ENCODE measurements around the gene GSE1.

The GSE1 gene

DNA sequence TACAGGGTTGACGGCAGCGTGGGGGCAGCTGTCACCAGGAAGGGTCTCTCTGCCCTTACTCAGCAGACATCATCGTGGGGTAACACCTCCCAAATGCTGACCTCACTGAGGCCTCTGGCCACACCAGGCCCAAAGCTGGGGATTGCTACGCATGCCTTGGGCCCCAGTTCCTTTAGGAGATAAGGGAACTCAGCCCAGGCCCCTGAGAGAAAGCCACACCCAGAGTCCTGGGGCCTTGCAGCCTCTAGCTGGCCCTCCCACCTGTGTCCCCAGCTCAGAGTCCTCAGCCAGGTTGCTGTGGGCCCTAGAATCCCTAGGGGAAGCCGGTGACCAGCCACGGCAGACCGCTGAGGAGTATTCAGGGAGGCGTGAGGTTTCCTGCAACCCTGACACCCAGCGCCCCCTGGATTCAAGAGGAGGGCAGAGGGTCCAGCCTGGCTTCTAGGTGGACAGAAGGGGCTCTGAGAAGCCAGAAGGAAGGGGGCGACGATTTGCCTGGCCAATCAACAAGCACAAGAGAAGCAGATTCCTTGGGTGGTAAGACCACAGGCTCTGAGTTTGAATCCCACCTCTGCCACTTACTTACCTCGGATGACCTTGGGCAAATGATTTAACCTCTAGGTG is 85.9 kb downstream of the GSE1 start:
- no peaks in the 10 kb centered on the region for H3K9me3 ChIP-seq (ENCODE audit: control insufficient read depth, low read length)
- no peak overlapping the region for H3K27ac ChIP-seq (ENCODE audit: insufficient read depth, low read length, poor library complexity, severe bottlenecking)
- no peaks in the 10 kb centered on the region for H3K27me3 ChIP-seq (replicated peaks; ENCODE audit: control insufficient read depth, insufficient read depth, low read length, poor library complexity, severe bottlenecking)
- DNase-seq = no peak
- H3K4me1 ChIP-seq (ENCODE audit: control insufficient read depth, insufficient read depth, low read length, poor library complexity, severe bottlenecking) = no peaks in the 10 kb centered on the region
- no peaks in the 10 kb centered on the region for H3K36me3 ChIP-seq (ENCODE audit: control insufficient read depth, insufficient read depth, low read length)
- H3K4me3 ChIP-seq (ENCODE audit: insufficient read depth, low read depth, low read length, poor library complexity, severe bottlenecking) = no peak overlapping the region

DNA sequence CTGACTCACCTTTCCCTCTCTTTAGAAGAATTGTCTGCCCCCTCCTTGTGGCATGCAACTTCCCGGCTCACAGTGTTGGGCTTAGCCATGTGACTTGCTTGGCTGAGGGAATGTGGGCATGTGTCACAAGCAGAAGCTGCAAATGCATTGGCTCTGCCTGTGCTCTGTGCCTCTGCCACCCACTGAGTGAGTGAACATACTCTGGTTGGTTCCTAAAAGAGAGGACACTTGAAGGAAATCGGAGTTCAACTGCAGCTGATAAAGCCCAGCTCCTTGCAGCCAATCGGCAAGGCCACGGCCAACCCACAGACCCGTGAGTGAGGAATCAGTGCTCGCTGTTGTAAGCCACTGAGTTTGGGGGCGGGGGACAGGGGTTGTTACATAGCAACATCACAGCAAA is 86.5 kb downstream of the GSE1 start:
- Histone ChIP-seq H3K27ac (ENCODE audit: insufficient read depth, low read length, poor library complexity, severe bottlenecking) (no peak overlapping the region), H3K36me3 (ENCODE audit: control insufficient read depth, insufficient read depth, low read length) (no peaks in the 10 kb centered on the region), H3K4me3 (ENCODE audit: insufficient read depth, low read depth, low read length, poor library complexity, severe bottlenecking) (no peak overlapping the region), H3K9me3 (ENCODE audit: control insufficient read depth, low read length) (no peaks in the 10 kb centered on the region), H3K27me3 (replicated peaks; ENCODE audit: control insufficient read depth, insufficient read depth, low read length, poor library complexity, severe bottlenecking) (no peaks in the 10 kb centered on the region), H3K4me1 (ENCODE audit: control insufficient read depth, insufficient read depth, low read length, poor library complexity, severe bottlenecking) (no peaks in the 10 kb centered on the region)
- no peak for DNase-seq

DNA sequence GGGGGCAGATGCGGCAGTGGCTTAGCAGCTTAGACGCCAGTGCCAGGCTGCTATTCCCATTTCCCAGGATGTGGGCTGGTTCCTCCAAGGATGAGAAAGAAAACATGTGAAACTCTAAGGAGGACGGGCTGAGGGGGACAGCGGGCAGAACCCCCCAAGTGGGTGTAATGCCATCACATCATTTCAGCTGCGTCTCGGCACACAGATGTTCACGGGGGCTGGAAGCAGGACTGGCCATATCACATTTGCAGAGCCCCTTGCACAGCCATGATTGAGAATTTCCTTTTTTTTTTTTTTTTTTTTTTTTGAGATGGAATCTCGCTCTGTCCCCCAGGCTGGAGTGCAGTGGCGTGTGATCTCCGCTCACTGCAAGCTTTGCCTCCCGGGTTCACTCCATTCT is 90.9 kb downstream of the GSE1 start:
- H3K36me3 ChIP-seq (ENCODE audit: control insufficient read depth, insufficient read depth, low read length) = no peaks in the 10 kb centered on the region
- H3K4me1 ChIP-seq (ENCODE audit: control insufficient read depth, insufficient read depth, low read length, poor library complexity, severe bottlenecking) = no peaks in the 10 kb centered on the region
- no peak overlapping the region for H3K4me3 ChIP-seq (ENCODE audit: insufficient read depth, low read depth, low read length, poor library complexity, severe bottlenecking)

DNA sequence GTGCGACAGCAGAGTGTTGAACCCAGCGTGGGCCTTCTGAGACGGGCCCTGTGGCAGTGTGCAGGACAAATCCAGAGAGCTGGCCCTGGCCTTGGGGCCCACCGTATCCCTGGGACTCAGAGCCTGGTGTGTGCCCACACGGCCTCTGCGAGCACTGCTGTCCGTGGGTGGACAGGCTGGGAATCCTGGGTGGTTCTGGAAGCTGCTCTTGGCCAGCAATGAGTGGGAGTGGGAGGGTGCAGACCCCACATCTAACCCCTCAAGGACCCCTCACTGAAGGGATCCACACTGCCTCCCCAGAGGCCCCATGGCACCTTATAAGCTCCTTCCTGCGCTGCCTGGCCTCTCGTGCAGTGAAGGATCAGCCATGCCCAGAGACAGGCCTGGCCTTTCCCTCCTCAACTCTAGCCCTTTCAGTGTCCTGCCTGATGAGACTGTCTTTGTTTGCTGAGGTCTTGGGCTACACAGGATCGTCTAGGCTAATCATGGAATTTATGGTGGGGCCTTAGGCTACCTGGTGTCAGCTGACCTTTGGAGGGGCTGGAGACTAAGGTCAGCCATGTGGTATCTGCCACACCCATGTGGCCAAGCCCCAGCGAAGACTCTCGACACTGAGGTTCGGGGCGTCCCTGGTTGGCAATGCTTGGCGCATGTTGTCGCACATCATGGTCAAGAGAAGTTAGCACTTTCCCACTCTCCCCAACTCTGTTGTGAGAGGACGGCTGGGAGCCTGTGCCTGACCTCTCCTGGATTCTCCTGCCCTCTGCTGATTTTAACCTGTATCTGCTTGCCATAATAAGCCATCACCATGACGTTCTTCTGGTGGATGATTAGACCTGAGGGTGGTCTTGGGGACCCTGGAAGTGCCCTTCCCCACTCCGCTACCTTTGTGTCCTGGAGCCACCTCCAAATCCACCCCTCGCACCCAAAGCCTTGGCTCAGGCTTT is 92.1 kb downstream of the GSE1 start:
- Histone ChIP-seq H3K4me3 (ENCODE audit: insufficient read depth, low read depth, low read length, poor library complexity, severe bottlenecking) (no peak overlapping the region), H3K27me3 (replicated peaks; ENCODE audit: control insufficient read depth, insufficient read depth, low read length, poor library complexity, severe bottlenecking) (no peaks in the 10 kb centered on the region), H3K4me1 (ENCODE audit: control insufficient read depth, insufficient read depth, low read length, poor library complexity, severe bottlenecking) (no peaks in the 10 kb centered on the region), H3K27ac (ENCODE audit: insufficient read depth, low read length, poor library complexity, severe bottlenecking) (no peak overlapping the region), H3K9me3 (ENCODE audit: control insufficient read depth, low read length) (no peaks in the 10 kb centered on the region), H3K36me3 (ENCODE audit: control insufficient read depth, insufficient read depth, low read length) (no peaks in the 10 kb centered on the region)
- DNase-seq = no peak

More for the DNA sequence above, 90.9 kb downstream of the GSE1 start:
- DNase-seq = no peak
- Histone ChIP-seq H3K9me3 (ENCODE audit: control insufficient read depth, low read length) (no peaks in the 10 kb centered on the region), H3K27me3 (replicated peaks; ENCODE audit: control insufficient read depth, insufficient read depth, low read length, poor library complexity, severe bottlenecking) (no peaks in the 10 kb centered on the region), H3K27ac (ENCODE audit: insufficient read depth, low read length, poor library complexity, severe bottlenecking) (no peak overlapping the region)

DNA sequence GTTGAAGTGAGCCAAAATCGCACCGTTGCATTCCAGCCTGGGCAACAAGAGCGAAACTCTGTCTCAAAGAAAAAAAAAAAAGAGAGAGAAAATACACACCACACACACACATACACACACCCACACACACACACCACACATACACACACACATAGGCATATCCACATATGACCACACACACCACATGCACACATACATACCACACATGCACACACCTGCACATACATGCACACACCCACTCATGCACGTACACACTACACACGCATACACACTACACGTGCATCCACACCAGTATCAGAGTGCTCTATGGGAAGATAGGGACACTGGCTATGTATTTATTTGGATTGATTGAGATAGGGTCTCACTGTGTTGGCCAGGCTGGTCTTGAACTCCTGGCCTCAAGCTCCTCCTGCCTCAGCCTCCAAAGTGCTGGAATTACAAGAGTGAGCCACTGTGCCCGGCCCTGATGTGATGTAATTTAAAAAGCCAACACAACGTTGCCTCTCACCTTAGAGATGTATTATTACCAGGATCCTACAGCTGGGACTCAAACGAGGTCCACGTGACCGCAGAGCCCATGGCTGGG is 93.4 kb downstream of the GSE1 start:
- Histone ChIP-seq H3K4me1 (ENCODE audit: control insufficient read depth, insufficient read depth, low read length, poor library complexity, severe bottlenecking) (no peaks in the 10 kb centered on the region), H3K9me3 (ENCODE audit: control insufficient read depth, low read length) (no peaks in the 10 kb centered on the region), H3K36me3 (ENCODE audit: control insufficient read depth, insufficient read depth, low read length) (no peaks in the 10 kb centered on the region), H3K4me3 (ENCODE audit: insufficient read depth, low read depth, low read length, poor library complexity, severe bottlenecking) (no peak overlapping the region), H3K27ac (ENCODE audit: insufficient read depth, low read length, poor library complexity, severe bottlenecking) (no peak overlapping the region), H3K27me3 (replicated peaks; ENCODE audit: control insufficient read depth, insufficient read depth, low read length, poor library complexity, severe bottlenecking) (no peaks in the 10 kb centered on the region)
- no peak for DNase-seq

DNA sequence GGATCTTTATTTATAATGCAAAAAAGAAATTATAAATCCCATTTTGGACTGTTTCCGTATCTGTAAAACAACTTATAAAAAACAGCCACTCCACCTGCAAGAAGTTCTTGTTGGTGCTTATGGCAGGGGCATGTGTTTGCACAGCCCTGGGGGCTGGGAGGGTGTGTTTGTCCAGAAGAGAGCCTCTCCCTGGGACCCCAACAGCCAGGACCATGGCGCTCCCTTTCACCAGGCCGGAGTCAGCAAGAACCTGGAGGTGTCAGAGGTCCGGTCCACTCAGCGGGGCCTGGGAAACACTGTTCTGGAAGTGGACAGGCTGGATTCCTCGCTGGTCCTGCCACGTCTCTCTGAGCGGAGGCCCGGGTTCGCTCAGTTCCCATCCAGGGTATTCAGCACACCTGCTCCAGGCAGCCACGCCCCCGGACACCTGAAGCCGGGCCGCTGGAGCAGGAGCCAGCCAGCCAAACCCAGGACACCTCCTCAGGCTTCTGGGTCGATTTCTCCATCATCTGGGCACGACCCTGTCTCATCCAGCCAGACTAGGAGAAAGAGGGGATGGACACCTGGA is 94.5 kb downstream of the GSE1 start:
- H3K4me1 ChIP-seq (ENCODE audit: control insufficient read depth, insufficient read depth, low read length, poor library complexity, severe bottlenecking) = no peaks in the 10 kb centered on the region
- no peak overlapping the region for H3K4me3 ChIP-seq (ENCODE audit: insufficient read depth, low read depth, low read length, poor library complexity, severe bottlenecking)
- no peaks in the 10 kb centered on the region for H3K36me3 ChIP-seq (ENCODE audit: control insufficient read depth, insufficient read depth, low read length)
- no peak overlapping the region for H3K27ac ChIP-seq (ENCODE audit: insufficient read depth, low read length, poor library complexity, severe bottlenecking)
- H3K27me3 ChIP-seq (replicated peaks; ENCODE audit: control insufficient read depth, insufficient read depth, low read length, poor library complexity, severe bottlenecking) = no peaks in the 10 kb centered on the region
- H3K9me3 ChIP-seq (ENCODE audit: control insufficient read depth, low read length) = no peaks in the 10 kb centered on the region
- DNase-seq = no peak

DNA sequence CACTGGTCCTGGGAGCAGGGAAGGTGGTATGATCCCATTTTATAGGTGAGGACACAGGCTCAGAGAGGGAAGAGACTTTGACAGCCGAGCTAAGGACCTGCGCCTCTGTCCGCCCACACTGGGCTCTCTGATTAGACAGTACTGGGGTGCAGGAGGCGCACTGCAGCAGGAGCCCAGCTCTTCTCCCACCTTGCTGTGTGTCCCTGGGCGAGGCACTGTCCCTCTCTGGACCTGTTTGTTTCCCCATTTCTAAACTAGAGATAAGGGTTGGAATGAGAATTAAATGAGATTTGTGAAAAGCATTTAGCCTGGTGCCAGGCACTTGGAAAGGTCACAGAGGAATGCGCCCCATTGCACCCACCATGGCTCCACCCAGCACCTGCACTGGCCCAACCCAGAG is 95.2 kb downstream of the GSE1 start:
- no peak overlapping the region for H3K27ac ChIP-seq (ENCODE audit: insufficient read depth, low read length, poor library complexity, severe bottlenecking)
- no peaks in the 10 kb centered on the region for H3K36me3 ChIP-seq (ENCODE audit: control insufficient read depth, insufficient read depth, low read length)
- no peak overlapping the region for H3K4me3 ChIP-seq (ENCODE audit: insufficient read depth, low read depth, low read length, poor library complexity, severe bottlenecking)

DNA sequence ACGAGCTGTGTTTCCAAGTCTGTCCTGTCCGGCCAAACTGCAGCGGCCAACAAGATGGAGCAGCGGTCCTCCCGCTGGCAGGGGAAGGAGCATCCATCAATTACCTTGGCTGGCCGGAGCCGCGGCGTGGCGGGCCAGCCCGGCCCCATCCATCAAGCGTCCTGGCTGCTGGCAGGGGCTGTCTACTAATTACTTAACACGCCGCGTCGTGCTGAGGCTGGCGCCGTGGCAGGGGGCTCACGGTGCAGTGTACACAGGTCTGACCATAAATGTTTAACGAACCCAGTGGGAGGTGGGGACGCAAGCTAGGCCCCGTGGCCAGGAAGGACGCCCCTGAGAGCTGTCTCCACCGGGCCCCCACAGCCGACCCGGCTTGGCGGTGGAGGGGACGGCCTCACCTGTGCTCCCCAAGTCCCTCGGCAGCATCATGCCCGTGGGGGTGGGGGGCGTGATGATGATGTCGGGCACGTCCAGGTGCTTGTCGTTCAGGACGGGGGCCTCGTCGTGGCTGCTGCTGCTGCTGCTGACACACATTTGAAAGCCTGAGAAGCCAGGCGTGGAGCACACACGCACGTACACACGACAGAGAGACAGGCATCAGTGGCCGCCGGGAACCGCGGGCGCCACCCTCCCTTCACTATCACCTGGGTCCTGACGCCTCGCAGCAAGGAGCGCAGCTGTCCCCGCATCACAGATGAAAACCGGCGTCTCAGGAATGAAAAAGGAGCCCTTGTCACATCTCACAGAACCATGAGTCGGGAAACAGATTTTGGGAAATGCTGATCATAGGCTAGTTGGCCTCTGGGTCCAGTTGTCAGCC is 96.9 kb downstream of the GSE1 start:
- DNase-seq = no peak
- no peak overlapping the region for H3K27ac ChIP-seq (ENCODE audit: insufficient read depth, low read length, poor library complexity, severe bottlenecking)
- no peaks in the 10 kb centered on the region for H3K9me3 ChIP-seq (ENCODE audit: control insufficient read depth, low read length)
- H3K27me3 ChIP-seq (replicated peaks; ENCODE audit: control insufficient read depth, insufficient read depth, low read length, poor library complexity, severe bottlenecking) = no peaks in the 10 kb centered on the region
- no peaks in the 10 kb centered on the region for H3K36me3 ChIP-seq (ENCODE audit: control insufficient read depth, insufficient read depth, low read length)
- H3K4me3 ChIP-seq (ENCODE audit: insufficient read depth, low read depth, low read length, poor library complexity, severe bottlenecking) = no peak overlapping the region
- no peaks in the 10 kb centered on the region for H3K4me1 ChIP-seq (ENCODE audit: control insufficient read depth, insufficient read depth, low read length, poor library complexity, severe bottlenecking)

More for the DNA sequence above, 95.2 kb downstream of the GSE1 start:
- no peaks in the 10 kb centered on the region for H3K27me3 ChIP-seq (replicated peaks; ENCODE audit: control insufficient read depth, insufficient read depth, low read length, poor library complexity, severe bottlenecking)
- no peaks in the 10 kb centered on the region for H3K9me3 ChIP-seq (ENCODE audit: control insufficient read depth, low read length)
- no peaks in the 10 kb centered on the region for H3K4me1 ChIP-seq (ENCODE audit: control insufficient read depth, insufficient read depth, low read length, poor library complexity, severe bottlenecking)
- no peak for DNase-seq

DNA sequence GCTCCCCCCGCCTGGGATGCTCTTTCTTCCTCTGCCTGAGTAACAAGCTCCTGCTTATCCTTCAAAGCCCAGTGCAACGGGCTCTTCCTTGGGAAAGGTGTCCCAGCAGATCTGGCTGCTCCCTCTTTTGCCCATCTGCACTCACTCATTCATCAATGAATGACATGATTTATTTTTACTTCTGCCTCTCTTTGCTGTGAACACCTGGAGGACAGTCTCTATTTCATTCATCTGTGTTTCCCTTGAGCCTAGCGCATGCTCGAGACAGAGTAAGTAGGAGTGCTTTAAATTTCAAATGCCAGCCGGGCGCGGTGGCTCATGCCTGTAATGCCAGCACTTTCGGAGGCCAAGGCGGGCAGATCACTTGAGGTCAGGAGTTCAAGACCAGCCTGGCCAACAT is 97.6 kb downstream of the GSE1 start:
- H3K27me3 ChIP-seq (replicated peaks; ENCODE audit: control insufficient read depth, insufficient read depth, low read length, poor library complexity, severe bottlenecking) = no peaks in the 10 kb centered on the region
- no peak overlapping the region for H3K27ac ChIP-seq (ENCODE audit: insufficient read depth, low read length, poor library complexity, severe bottlenecking)
- no peaks in the 10 kb centered on the region for H3K9me3 ChIP-seq (ENCODE audit: control insufficient read depth, low read length)
- H3K4me3 ChIP-seq (ENCODE audit: insufficient read depth, low read depth, low read length, poor library complexity, severe bottlenecking) = no peak overlapping the region
- no peaks in the 10 kb centered on the region for H3K4me1 ChIP-seq (ENCODE audit: control insufficient read depth, insufficient read depth, low read length, poor library complexity, severe bottlenecking)
- no peak for DNase-seq
- no peaks in the 10 kb centered on the region for H3K36me3 ChIP-seq (ENCODE audit: control insufficient read depth, insufficient read depth, low read length)

Data from effector memory CD4-positive, alpha-beta T cell (primary cell).